ENCODE data around the gene BICRAL.
"Not testable (repeated sequence)": the region's sequence is repeated elsewhere in the genome, so short reads cannot be mapped to it uniquely, and the experiment has no call there.

The BICRAL gene

GRCh38 chr6:42774201-42774600 is 7.7 kb upstream of the BICRAL start:
- DNase-seq (no peak), ATAC-seq (replicated peaks) (no peak)
- Mint-ChIP-seq H3K4me3 (peak overlapping the region; percentile 81 to 83), H3K9me3 (no peaks in the 10 kb centered on the region), H3K27ac (peak overlapping the region; percentile 98 to 99), H3K4me1 (ENCODE audit: low read depth in 2 of 2) (peaks cover 56 to 64% of the 10 kb centered on the region in 2 donors), H3K36me3 (ENCODE audit: insufficient read depth) (peaks cover 38% of the 10 kb centered on the region), H3K27me3 (no peaks in the 10 kb centered on the region)

DNA sequence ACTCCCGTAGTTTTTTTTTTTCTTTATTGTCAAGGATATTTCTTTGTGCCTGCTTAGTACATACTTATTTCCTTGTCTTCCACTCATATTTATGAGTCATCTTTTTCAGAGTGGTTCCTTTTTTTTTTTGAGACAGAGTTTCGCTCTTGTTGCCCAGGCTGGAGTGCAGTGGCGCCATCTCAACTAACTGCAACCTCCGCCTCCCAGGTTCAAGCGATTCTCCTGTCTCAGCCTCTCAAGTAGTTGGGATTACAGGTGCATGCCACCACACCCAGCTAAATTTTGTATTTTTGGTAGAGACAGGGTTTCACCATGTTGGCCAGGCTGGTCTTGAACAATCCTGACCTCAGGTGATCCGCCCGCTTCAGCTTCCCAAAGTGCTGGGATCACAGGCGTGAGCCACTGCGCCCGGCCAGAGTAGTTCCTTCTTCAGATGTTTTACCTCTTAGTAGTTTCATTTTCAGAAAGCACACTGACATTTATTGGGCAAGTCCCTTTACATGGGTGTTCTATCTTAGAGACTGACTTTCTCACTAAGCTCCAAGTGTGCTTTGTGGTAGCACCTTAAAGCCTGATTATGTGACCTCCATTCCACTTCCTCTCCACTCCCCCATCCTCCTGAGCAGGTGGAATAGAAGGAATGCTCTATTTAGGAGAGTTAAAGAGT is 6.9 kb upstream of the BICRAL start:
- peaks cover 38% of the 10 kb centered on the region for H3K36me3 Mint-ChIP-seq (ENCODE audit: insufficient read depth)
- not testable (repeated sequence) for H3K27me3 Mint-ChIP-seq, H3K9me3 Mint-ChIP-seq
- ATAC-seq (replicated peaks): peak; percentile 34
- peaks cover 53 to 66% of the 10 kb centered on the region in 2 donors for H3K4me1 Mint-ChIP-seq (ENCODE audit: low read depth in 2 of 2)
- peak; percentile 34 to 49 (median 41) for DNase-seq
- peak overlapping the region; percentile 81 to 83 for H3K4me3 Mint-ChIP-seq
- H3K27ac Mint-ChIP-seq: peak overlapping the region; percentile 98 to 99

DNA sequence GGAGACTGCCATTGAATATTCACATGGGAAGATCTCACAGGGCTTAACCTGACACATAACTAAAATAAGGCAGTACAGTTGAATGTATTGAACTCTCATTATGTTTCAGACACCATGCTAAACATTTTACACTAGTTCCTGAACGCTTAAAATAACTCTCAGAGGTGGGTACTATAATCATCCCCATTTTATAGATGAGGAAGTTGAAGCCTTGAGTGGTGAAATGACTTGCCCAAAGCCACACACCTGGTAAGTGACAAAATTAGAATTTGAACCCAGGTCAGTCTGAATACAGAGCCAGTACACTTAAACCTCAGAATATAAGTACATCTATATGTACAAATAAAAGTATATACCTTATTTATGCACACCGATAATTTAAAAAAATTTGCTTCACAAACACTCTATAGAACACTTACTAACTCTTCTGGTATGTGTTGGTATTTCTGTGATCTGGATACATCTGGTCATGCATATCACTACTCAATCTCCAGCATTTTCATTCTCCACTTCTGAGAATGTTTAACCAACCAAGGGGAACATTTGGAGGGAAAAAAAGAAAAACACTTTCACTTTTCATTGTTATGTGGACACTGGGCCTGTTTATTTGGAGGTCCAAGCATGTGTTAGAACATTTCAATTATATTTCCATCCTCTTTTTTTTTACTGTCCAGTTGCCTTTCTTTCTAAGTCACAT is 4.6 kb upstream of the BICRAL start:
- H3K27me3 Mint-ChIP-seq: no peaks in the 10 kb centered on the region
- DNase-seq (no peak), ATAC-seq (replicated peaks) (no peak)
- no peaks in the 10 kb centered on the region for H3K9me3 Mint-ChIP-seq
- peaks cover 18% of the 10 kb centered on the region for H3K36me3 Mint-ChIP-seq (ENCODE audit: insufficient read depth)
- peaks cover 45 to 60% of the 10 kb centered on the region in 2 donors for H3K4me1 Mint-ChIP-seq (ENCODE audit: low read depth in 2 of 2)
- peak overlapping the region; percentile 73 to 98 for H3K27ac Mint-ChIP-seq
- peak overlapping the region in 1 of 2 donors; percentile 8 for H3K4me3 Mint-ChIP-seq

DNA sequence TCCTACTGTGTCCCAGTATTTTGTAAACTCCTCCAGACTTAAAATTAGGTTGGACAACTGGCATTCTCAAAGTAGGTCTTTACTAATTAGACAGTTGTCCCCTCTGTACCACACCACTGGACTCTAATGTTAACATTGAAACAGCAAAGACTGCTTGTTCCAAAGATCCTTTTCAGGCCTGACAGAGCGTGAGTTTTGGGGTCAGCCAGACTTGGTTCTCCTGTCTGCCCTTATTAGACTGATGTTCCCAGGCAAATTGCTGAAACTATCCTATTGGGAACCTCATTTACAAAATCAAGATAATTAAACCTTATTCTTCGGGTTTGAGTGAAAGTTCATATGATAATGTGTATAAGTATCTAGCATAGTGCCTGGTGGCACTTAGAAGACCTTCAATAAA is 3.7 kb upstream of the BICRAL start:
- ATAC-seq (replicated peaks) (no peak), DNase-seq (no peak)
- H3K27me3 Mint-ChIP-seq: no peaks in the 10 kb centered on the region
- H3K27ac Mint-ChIP-seq: no peak overlapping the region
- H3K4me3 Mint-ChIP-seq: no peak overlapping the region
- peaks cover 13% of the 10 kb centered on the region for H3K36me3 Mint-ChIP-seq (ENCODE audit: insufficient read depth)
- H3K4me1 Mint-ChIP-seq (ENCODE audit: low read depth in 2 of 2): peaks cover 41 to 55% of the 10 kb centered on the region in 2 donors
- no peaks in the 10 kb centered on the region for H3K9me3 Mint-ChIP-seq

DNA sequence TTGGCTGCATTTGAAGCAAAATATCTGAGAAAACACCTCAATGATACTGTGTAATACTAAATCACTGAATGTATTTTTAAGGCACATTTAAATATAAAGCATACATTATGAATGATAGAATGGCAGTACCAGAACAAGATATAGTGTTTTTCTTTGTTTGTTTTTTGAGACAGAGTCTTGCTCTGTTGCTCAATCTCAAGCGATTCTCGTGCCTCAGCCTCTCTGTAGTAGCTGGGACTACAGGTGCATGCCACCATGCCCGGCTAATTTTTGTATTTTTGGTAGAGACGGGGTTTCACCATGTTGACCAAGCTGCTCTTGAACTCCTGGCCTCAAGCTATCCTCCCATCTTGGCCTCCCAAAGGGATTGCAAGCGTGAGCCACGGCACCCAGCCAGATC is 2.3 kb upstream of the BICRAL start:
- H3K27ac Mint-ChIP-seq: no peak overlapping the region
- no peaks in the 10 kb centered on the region for H3K27me3 Mint-ChIP-seq
- peaks cover 34 to 51% of the 10 kb centered on the region in 2 donors for H3K4me1 Mint-ChIP-seq (ENCODE audit: low read depth in 2 of 2)

DNA sequence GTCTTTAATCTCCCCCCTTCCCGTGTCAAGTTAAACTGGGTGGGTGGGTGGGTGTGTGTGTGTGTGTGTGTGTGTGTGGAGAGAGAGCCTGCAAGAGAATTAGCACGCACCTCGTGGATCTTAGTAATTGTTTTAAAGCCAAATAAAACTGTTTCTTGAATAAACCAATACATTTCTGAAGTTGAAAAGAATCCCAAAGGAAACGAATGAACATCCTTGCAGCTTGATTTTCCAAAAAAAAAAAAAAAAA is 381 bp upstream of the BICRAL start:
- H3K27me3 Mint-ChIP-seq: no peaks in the 10 kb centered on the region
- peak overlapping the region in 1 of 2 donors; percentile 99 for H3K27ac Mint-ChIP-seq
- H3K4me3 Mint-ChIP-seq: no peak overlapping the region
- no peak for DNase-seq
- no peaks in the 10 kb centered on the region for H3K36me3 Mint-ChIP-seq (ENCODE audit: insufficient read depth)
- H3K9me3 Mint-ChIP-seq: no peaks in the 10 kb centered on the region
- no peak for ATAC-seq (replicated peaks)
- peaks cover 37 to 47% of the 10 kb centered on the region in 2 donors for H3K4me1 Mint-ChIP-seq (ENCODE audit: low read depth in 2 of 2)

More for the DNA sequence above, 2.3 kb upstream of the BICRAL start:
- ATAC-seq (replicated peaks): no peak
- no peak for DNase-seq
- Mint-ChIP-seq H3K9me3 (no peaks in the 10 kb centered on the region), H3K4me3 (peak overlapping the region in 1 of 2 donors; percentile 3), H3K36me3 (ENCODE audit: insufficient read depth) (peaks cover 8% of the 10 kb centered on the region)

DNA sequence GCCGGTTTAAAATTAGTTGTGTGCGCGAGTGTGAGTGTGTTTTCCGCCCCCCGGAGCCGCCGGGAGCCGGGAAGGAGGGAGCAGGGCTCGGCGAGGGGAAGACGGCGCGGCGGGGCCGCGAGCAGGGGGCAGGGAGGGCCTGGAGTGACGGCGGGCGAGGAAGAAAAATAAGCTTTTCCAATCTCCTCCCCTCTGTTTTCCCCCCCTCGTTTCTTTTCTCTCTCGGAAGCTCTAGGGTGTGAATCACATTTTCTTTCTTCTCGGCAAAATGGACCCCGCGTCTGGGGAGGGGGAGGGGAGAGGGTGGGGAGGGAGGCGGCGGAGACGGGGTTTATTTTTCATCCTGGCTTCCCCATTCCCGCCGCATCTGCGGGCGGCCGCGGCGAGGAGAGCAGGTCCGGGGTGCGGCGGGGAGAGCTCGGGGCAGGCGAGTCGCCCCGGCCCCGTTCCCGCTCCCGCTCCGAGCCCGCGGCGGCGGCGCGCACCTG is 881 bp downstream of the BICRAL start:
- no peaks in the 10 kb centered on the region for H3K36me3 Mint-ChIP-seq (ENCODE audit: insufficient read depth)
- ATAC-seq (replicated peaks) (peak; percentile 52), DNase-seq (peak; percentile 63 to 67 (median 66))
- peak overlapping the region in 1 of 2 donors; percentile 99 for H3K27ac Mint-ChIP-seq
- H3K27me3 Mint-ChIP-seq: no peaks in the 10 kb centered on the region
- peaks cover 29 to 35% of the 10 kb centered on the region in 2 donors for H3K4me1 Mint-ChIP-seq (ENCODE audit: low read depth in 2 of 2)
- H3K9me3 Mint-ChIP-seq: no peaks in the 10 kb centered on the region
- no peak overlapping the region for H3K4me3 Mint-ChIP-seq

GRCh38 chr6:42783177-42783875 is 1.5 kb downstream of the BICRAL start:
- H3K27ac Mint-ChIP-seq: peak overlapping the region in 1 of 2 donors; percentile 99
- H3K36me3 Mint-ChIP-seq (ENCODE audit: insufficient read depth): peaks cover 2% of the 10 kb centered on the region
- no peak overlapping the region for H3K4me3 Mint-ChIP-seq
- no peaks in the 10 kb centered on the region for H3K9me3 Mint-ChIP-seq
- DNase-seq: peak; percentile 75 to 85 (median 81)
- no peaks in the 10 kb centered on the region for H3K27me3 Mint-ChIP-seq
- peaks cover 32 to 37% of the 10 kb centered on the region in 2 donors for H3K4me1 Mint-ChIP-seq (ENCODE audit: low read depth in 2 of 2)
- ATAC-seq (replicated peaks): peak; percentile 63

DNA sequence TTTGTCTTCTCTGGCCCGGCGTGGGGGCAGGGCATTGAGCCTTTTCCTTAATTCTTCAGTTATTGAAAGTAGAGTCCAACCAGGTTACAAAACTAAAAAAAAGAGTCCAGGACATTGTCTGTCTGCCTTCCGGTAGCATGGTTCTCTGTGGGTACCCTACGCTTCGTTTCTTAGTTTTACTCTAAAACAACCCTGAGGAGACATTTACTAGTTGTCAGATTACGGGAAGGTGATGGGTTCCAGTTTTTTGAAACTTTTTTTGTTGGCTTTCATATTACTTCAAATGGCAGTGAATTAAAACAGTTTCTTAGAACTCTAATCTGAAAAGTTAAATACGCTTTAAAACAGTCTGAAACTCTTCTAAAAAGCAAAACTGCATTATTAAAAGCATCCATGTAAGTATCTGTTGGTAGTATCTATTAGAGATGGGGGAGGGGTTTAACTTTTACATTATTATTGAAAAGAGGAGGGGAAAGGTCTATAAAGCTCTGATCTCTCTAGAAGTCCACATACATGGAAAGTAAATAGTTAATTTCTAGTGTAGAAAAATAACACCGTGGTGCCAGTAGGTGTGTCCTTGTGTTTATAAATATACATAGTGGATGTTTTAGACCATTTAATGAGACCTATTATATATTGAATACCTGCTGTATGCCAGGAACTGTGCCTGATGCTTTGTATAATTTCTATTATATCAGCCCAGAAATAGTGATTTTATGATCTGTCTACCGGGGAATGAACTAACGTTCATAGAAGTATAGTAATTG is 2.2 kb downstream of the BICRAL start:
- Mint-ChIP-seq H3K27me3 (no peaks in the 10 kb centered on the region), H3K4me1 (ENCODE audit: low read depth in 2 of 2) (peaks cover 38 to 44% of the 10 kb centered on the region in 2 donors), H3K36me3 (ENCODE audit: insufficient read depth) (peaks cover 7% of the 10 kb centered on the region), H3K27ac (peak overlapping the region in 1 of 2 donors; percentile 99), H3K9me3 (no peaks in the 10 kb centered on the region), H3K4me3 (no peak overlapping the region)
- no peak for DNase-seq
- no peak for ATAC-seq (replicated peaks)

- H3K27me3 Mint-ChIP-seq: no peaks in the 10 kb centered on the region
- peaks cover 7% of the 10 kb centered on the region for H3K36me3 Mint-ChIP-seq (ENCODE audit: insufficient read depth)
- H3K27ac Mint-ChIP-seq: peak overlapping the region in 1 of 2 donors; percentile 99
- H3K4me1 Mint-ChIP-seq (ENCODE audit: low read depth in 2 of 2): peaks cover 40 to 42% of the 10 kb centered on the region in 2 donors
- no peak for DNase-seq
- no peak for ATAC-seq (replicated peaks)
- no peaks in the 10 kb centered on the region for H3K9me3 Mint-ChIP-seq
- H3K4me3 Mint-ChIP-seq: no peak overlapping the region
These were observed 3.1 kb downstream of the BICRAL start for GRCh38 chr6:42784717-42785498.

DNA sequence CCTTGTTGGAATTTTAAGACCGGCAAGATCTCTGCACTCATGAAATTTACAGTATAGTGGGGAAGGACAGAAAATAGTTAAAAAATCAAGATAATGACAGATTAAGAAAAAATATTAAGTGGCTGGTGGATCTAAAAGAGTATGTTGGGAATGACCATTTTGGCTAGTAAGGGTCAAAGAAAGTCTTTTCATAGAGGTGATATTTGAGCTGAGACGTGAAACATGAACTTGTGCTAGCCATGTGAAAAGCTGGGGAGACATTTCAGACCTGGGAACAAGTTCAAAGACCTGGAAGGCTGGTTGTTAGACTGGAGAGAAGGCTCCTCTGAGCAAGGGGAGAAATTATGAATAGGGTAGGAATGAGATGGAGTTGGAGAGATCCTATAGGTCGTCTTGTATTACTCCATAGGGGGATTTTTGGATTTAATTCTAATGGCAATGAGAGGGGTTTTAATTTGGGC is 4.7 kb downstream of the BICRAL start:
- Mint-ChIP-seq H3K27me3 (no peaks in the 10 kb centered on the region), H3K4me3 (no peak overlapping the region), H3K27ac (no peak overlapping the region), H3K36me3 (ENCODE audit: insufficient read depth) (peaks cover 10% of the 10 kb centered on the region), H3K4me1 (ENCODE audit: low read depth in 2 of 2) (peaks cover 36 to 44% of the 10 kb centered on the region in 2 donors), H3K9me3 (no peaks in the 10 kb centered on the region)
- DNase-seq (no peak), ATAC-seq (replicated peaks) (no peak)

DNA sequence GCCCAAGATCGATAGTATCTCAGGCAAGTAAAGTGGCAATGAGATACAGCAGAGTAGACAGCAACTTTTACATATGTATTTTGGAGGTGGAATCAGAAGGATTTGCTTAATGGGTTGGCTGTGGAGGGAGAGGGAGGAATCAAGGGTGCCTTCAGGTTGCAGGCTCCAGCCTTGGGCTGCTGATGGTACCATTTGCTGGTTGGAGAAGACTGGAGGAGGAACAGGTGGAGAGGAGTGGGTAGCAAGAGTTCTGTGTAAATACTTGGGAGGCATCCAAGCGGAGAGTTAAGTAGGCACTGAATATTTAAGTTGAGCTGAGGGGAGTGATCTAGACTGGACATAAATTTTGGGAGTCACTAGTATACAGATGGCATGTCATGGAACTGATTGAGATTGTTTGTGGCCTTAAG is 5.2 kb downstream of the BICRAL start:
- peaks cover 36 to 44% of the 10 kb centered on the region in 2 donors for H3K4me1 Mint-ChIP-seq (ENCODE audit: low read depth in 2 of 2)
- H3K27me3 Mint-ChIP-seq: no peaks in the 10 kb centered on the region
- DNase-seq: no peak
- H3K27ac Mint-ChIP-seq: no peak overlapping the region
- no peak for ATAC-seq (replicated peaks)
- no peak overlapping the region for H3K4me3 Mint-ChIP-seq
- no peaks in the 10 kb centered on the region for H3K9me3 Mint-ChIP-seq
- H3K36me3 Mint-ChIP-seq (ENCODE audit: insufficient read depth): peaks cover 10% of the 10 kb centered on the region

Measured in effector memory CD8-positive, alpha-beta T cell (primary cell).